ENCODE results near the gene PDGFRA.

- TF ChIP-seq CTCF (IDR thresholded peaks at IDR 0.05), result peak in 5 of 6 experiments; percentile 19 to 69 (median 60)
- TF ChIP-seq POLR2A (IDR thresholded peaks at IDR 0.05), result no peak
Observed at GRCh38 chr4:54322818-54323417, 93.8 kb downstream of the PDGFRA start.

Measured in Peyer's patch (tissue), 4 donors.